ENCODE measurements around the gene SLC25A21.

- TF ChIP-seq POLR2A (IDR thresholded peaks at IDR 0.05), result no peak
- TF ChIP-seq CTCF (IDR thresholded peaks at IDR 0.05), result no peak
These were observed 345.8 kb downstream of the SLC25A21 start for GRCh38 chr14:36826614-36827013.
